HG02884 (cell line): ENCODE results near the gene NFATC2.
"Not testable (repeated sequence)": the region's sequence is repeated elsewhere in the genome, so short reads cannot be mapped to it uniquely, and the experiment has no call there.

Experiments used
- ATAC-seq: cut with Tn5 transposase; IDR thresholded peaks from one replicate; pipeline ENCODE4 v1.9.1; 2021; ENCODE audit warnings: mild to moderate bottlenecking, moderate library complexity; ENCODE audit not compliant: unreplicated experiment

NFATC2 gene

GRCh38 chr20:51541189-51542032 is 1.1 kb downstream of the NFATC2 start:
- peak; percentile 53 for ATAC-seq

- no peak for ATAC-seq
Observed at GRCh38 chr20:51540580-51540979, 1.9 kb downstream of the NFATC2 start.

- ATAC-seq, result not testable (repeated sequence)
Observed at GRCh38 chr20:51540074-51540473, 2.4 kb downstream of the NFATC2 start.

GRCh38 chr20:51536116-51537069 is 6.1 kb downstream of the NFATC2 start:
- ATAC-seq, result no peak

GRCh38 chr20:51535674-51536073 is 6.8 kb downstream of the NFATC2 start:
- ATAC-seq, result no peak

GRCh38 chr20:51535075-51535386 is 7.5 kb downstream of the NFATC2 start:
- no peak for ATAC-seq

- no peak for ATAC-seq
Observed at GRCh38 chr20:51533291-51534172, 9.0 kb downstream of the NFATC2 start.

GRCh38 chr20:51532577-51533191 is 9.8 kb downstream of the NFATC2 start:
- no peak for ATAC-seq

GRCh38 chr20:51531712-51532456 is 10.6 kb downstream of the NFATC2 start:
- ATAC-seq, result no peak

- ATAC-seq, result peak; percentile 49
Observed at GRCh38 chr20:51531141-51531710, 11.3 kb downstream of the NFATC2 start.

GRCh38 chr20:51529758-51530157 is 12.8 kb downstream of the NFATC2 start:
- no peak for ATAC-seq

GRCh38 chr20:51529081-51529681 is 13.3 kb downstream of the NFATC2 start:
- ATAC-seq, result no peak

GRCh38 chr20:51528263-51529027 is 14.1 kb downstream of the NFATC2 start:
- ATAC-seq, result no peak

GRCh38 chr20:51526754-51527153 is 15.8 kb downstream of the NFATC2 start:
- no peak for ATAC-seq

GRCh38 chr20:51526106-51526470 is 16.4 kb downstream of the NFATC2 start:
- no peak for ATAC-seq

- ATAC-seq, result no peak
Observed at GRCh38 chr20:51525241-51526105, 17.0 kb downstream of the NFATC2 start.

GRCh38 chr20:51523276-51524013 is 19.1 kb downstream of the NFATC2 start:
- ATAC-seq, result no peak
